Fibroblast of the aortic adventitia (primary cell): ENCODE results near the gene DELE1. TPM values are rescaled to one million over a fixed set of nuclear protein-coding genes. Genes with fewer than 3 reads are reported as not detected.
"Not testable (repeated sequence)": the region's sequence is repeated elsewhere in the genome, so short reads cannot be mapped to it uniquely, and the experiment has no call there.

ENCODE experiments used
- DNase-seq: peaks from one replicate; pipeline ENCODE4 v3.0.0-alpha.2; 2010; ENCODE audit warnings: low read depth
- H3K4me3 ChIP-seq: 2 replicates; pipeline ENCODE4 v1.5.1; 2011; ENCODE audit warnings: low read depth, mild to moderate bottlenecking, control low read depth, low read length, moderate library complexity
- CTCF ChIP-seq: IDR thresholded peaks from 2 replicates; pipeline ENCODE4 v1.5.1; 2011; ENCODE audit warnings: mild to moderate bottlenecking, low read length, control low read depth, inconsistent platforms; ENCODE audit not compliant: insufficient read depth
- total RNA-seq: library from RNA; depleted of rRNA; stranded (reverse); fragments of >200 nt; gene quantifications from 2 replicates; pipeline ENCODE4 v1.2.3, GENCODE V29; 2012; ENCODE audit warnings: low replicate concordance

The DELE1 gene
- total RNA-seq, 1 donor: 50.9 TPM

- no peak for TF ChIP-seq CTCF
- no peak for DNase-seq
- H3K4me3 ChIP-seq: no peak overlapping the region
Observed at GRCh38 chr5:141915881-141916336, 7.8 kb upstream of the DELE1 start.

GRCh38 chr5:141916522-141916921 lies 7.1 kb upstream of the DELE1 start:
- TF ChIP-seq CTCF: no peak
- DNase-seq: no peak
- no peak overlapping the region for H3K4me3 ChIP-seq

GRCh38 chr5:141917760-141918159 lies 5.9 kb upstream of the DELE1 start:
- no peak for TF ChIP-seq CTCF
- H3K4me3 ChIP-seq: no peak overlapping the region
- no peak for DNase-seq

GRCh38 chr5:141919218-141920119 lies 4.2 kb upstream of the DELE1 start:
- no peak for DNase-seq
- TF ChIP-seq CTCF: no peak
- no peak overlapping the region for H3K4me3 ChIP-seq

GRCh38 chr5:141920771-141921170 lies 2.9 kb upstream of the DELE1 start:
- no peak for TF ChIP-seq CTCF
- no peak for DNase-seq
- H3K4me3 ChIP-seq: no peak overlapping the region

GRCh38 chr5:141922827-141923447 lies 734 bp upstream of the DELE1 start:
- H3K4me3 ChIP-seq: peak overlapping the region; percentile 83
- DNase-seq: not testable (repeated sequence)

GRCh38 chr5:141926434-141926833 lies 2.8 kb downstream of the DELE1 start:
- TF ChIP-seq CTCF: no peak
- DNase-seq: no peak

More at GRCh38 chr5:141926434-141926833, 2.8 kb downstream of the DELE1 start:
- H3K4me3 ChIP-seq: no peak overlapping the region
